ENCODE measurements around the gene GATM. TPM values are rescaled to one million over a fixed set of nuclear protein-coding genes. Genes with fewer than 3 reads are reported as not detected.

Gene GATM
- total and polyA plus RNA-seq, 2 of the 8 experiments (the other 6 are each of a cell fraction or from before 2014, with no cell fraction given) = 10.2 to 15.1 TPM

- no peak for TF ChIP-seq EGR1 (IDR thresholded peaks at IDR 0.05; ENCODE audit: borderline replicate concordance, low read depth, low read length)
These were observed 32.0 kb downstream of the GATM start (continued) for GRCh38 chr15:45346381-45346780.

Data from H1 (cell line).